WTC11 (cell line): ENCODE results near the gene SAFB. TPM values are rescaled to one million over a fixed set of nuclear protein-coding genes. Genes with fewer than 3 reads are reported as not detected.

Source experiments
- ATAC-seq: fragments of 200-7000 bp; cut with Tn5 transposase; 2 replicates; pipeline ENCODE4 v1.10.0; 2021; ENCODE audit warnings: mild to moderate bottlenecking, moderate library complexity
- Bru-seq: library from RNA; stranded (reverse); fragments of 400-500 nt; gene quantifications from one replicate; lab custom pipeline; 2021; lab: Mats Ljungman, UMichigan
- CTCF ChIA-PET: fragments of 300-600 bp; sonication (Branson Sonifier 250); formaldehyde crosslinking; loops from one replicate; lab custom pipeline; 2021; ENCODE audit warnings: antibody characterized with exemption; lab: Charles Lee
- POLR2A ChIA-PET: fragments of 350-600 bp; sonication (Branson Sonifier 250); formaldehyde crosslinking; loops from one replicate; lab custom pipeline; 2021; ENCODE audit warnings: antibody characterized with exemption; lab: Charles Lee
- DNase-seq: peaks from one replicate; pipeline ENCODE4 v3.0.0; 2021; ENCODE audit warnings: low spot score
- H3K27ac Mint-ChIP-seq: 2 replicates; pipeline ENCODE4 v1.8.0; 2021; ENCODE audit warnings: mixed read lengths
- H3K27me3 Mint-ChIP-seq: 2 replicates; pipeline ENCODE4 v1.8.0; 2021; ENCODE audit warnings: low read depth, mild to moderate bottlenecking, moderate library complexity, mixed read lengths
- H3K36me3 Mint-ChIP-seq: 2 replicates; pipeline ENCODE4 v1.8.0; 2021; ENCODE audit warnings: mixed read lengths
- H3K4me1 Mint-ChIP-seq: 2 replicates; pipeline ENCODE4 v1.8.0; 2022; ENCODE audit warnings: mixed read lengths
- H3K4me3 Mint-ChIP-seq: 2 replicates; pipeline ENCODE4 v1.8.0; 2021; ENCODE audit warnings: mild to moderate bottlenecking, moderate library complexity, mixed read lengths
- H3K9me3 Mint-ChIP-seq: 2 replicates; pipeline ENCODE4 v1.8.0; 2021; ENCODE audit warnings: mixed read lengths
- CBFB ChIP-seq: sonication (generic); formaldehyde crosslinking; IDR thresholded peaks from 2 replicates; pipeline ENCODE4 v1.8.1; 2022; ENCODE audit warnings: mild to moderate bottlenecking, low read depth, missing genetic modification reagents
- CTCF ChIP-seq: fragments of 200-600 bp; IDR thresholded peaks from 2 replicates; pipeline ENCODE4 v1.8.0; 2022; ENCODE audit warnings: antibody characterized with exemption
- E2F4 ChIP-seq: sonication (generic); formaldehyde crosslinking; IDR thresholded peaks from 2 replicates; pipeline ENCODE4 v1.8.1; 2022; ENCODE audit warnings: low read depth, mild to moderate bottlenecking, moderate library complexity, missing genetic modification reagents, borderline replicate concordance
- EMX1 ChIP-seq: fragments of 250-450 bp; sonication (Bioruptor Pico); IDR thresholded peaks from 2 replicates; pipeline ENCODE4 v1.8.0; 2021; ENCODE audit warnings: mild to moderate bottlenecking
- FOXJ3 ChIP-seq: sonication (generic); formaldehyde crosslinking; IDR thresholded peaks from 2 replicates; pipeline ENCODE4 v1.9.0; 2021; ENCODE audit warnings: missing genetic modification reagents, mild to moderate bottlenecking, borderline replicate concordance
- FOXP1 ChIP-seq: sonication (generic); formaldehyde crosslinking; IDR thresholded peaks from 2 replicates; pipeline ENCODE4 v1.8.0; 2022; ENCODE audit warnings: missing genetic modification reagents, mild to moderate bottlenecking, moderate library complexity, borderline replicate concordance
- GABPB1 ChIP-seq: sonication (generic); formaldehyde crosslinking; IDR thresholded peaks from 2 replicates; pipeline ENCODE4 v1.8.1; 2023; ENCODE audit warnings: mild to moderate bottlenecking, missing genetic modification reagents
- GTF2I ChIP-seq: fragments of 250-450 bp; sonication (Bioruptor Pico); conservative IDR thresholded peaks from 2 replicates; pipeline ENCODE4 v1.4.0; 2021; ENCODE audit warnings: mild to moderate bottlenecking
- IRF2 ChIP-seq: sonication (generic); formaldehyde crosslinking; IDR thresholded peaks from 2 replicates; pipeline ENCODE4 v1.8.0; 2022; ENCODE audit warnings: low read depth, missing genetic modification reagents, borderline replicate concordance
- JAZF1 ChIP-seq: fragments of 250-450 bp; sonication (Bioruptor Pico); IDR thresholded peaks from 2 replicates; pipeline ENCODE4 v1.9.0; 2021; ENCODE audit warnings: moderate library complexity, mild to moderate bottlenecking, inconsistent platforms
- MXD4 ChIP-seq: fragments of 250-450 bp; sonication (Bioruptor Pico); IDR thresholded peaks from 2 replicates; pipeline ENCODE4 v1.8.0; 2021; ENCODE audit warnings: mild to moderate bottlenecking, moderate library complexity, borderline replicate concordance
- MYBL2 ChIP-seq: sonication (generic); formaldehyde crosslinking; IDR thresholded peaks from 2 replicates; pipeline ENCODE4 v1.8.1; 2023; ENCODE audit warnings: mild to moderate bottlenecking, moderate library complexity, missing genetic modification reagents
- NR2C2 ChIP-seq: sonication (generic); formaldehyde crosslinking; IDR thresholded peaks from 2 replicates; pipeline ENCODE4 v1.8.0; 2022; ENCODE audit warnings: mild to moderate bottlenecking, missing genetic modification reagents
- PRRX2 ChIP-seq: fragments of 250-450 bp; sonication (Bioruptor Pico); IDR thresholded peaks from 2 replicates; pipeline ENCODE4 v1.8.0; 2021; ENCODE audit warnings: mild to moderate bottlenecking
- SMAD3 ChIP-seq: sonication (generic); formaldehyde crosslinking; IDR thresholded peaks from 2 replicates; pipeline ENCODE4 v1.8.0; 2022; ENCODE audit warnings: missing genetic modification reagents, mild to moderate bottlenecking, borderline replicate concordance
- SP1 ChIP-seq: sonication (generic); formaldehyde crosslinking; conservative IDR thresholded peaks from 2 replicates; pipeline ENCODE4 v1.8.1; 2022; ENCODE audit warnings: missing genetic modification reagents
- TCF7 ChIP-seq: sonication (generic); formaldehyde crosslinking; IDR thresholded peaks from 2 replicates; pipeline ENCODE4 v1.8.0; 2022; ENCODE audit warnings: mild to moderate bottlenecking, low read depth, missing genetic modification reagents, moderate library complexity
- TEAD1 ChIP-seq: sonication (generic); formaldehyde crosslinking; IDR thresholded peaks from 2 replicates; pipeline ENCODE4 v1.8.0; 2022; ENCODE audit warnings: mild to moderate bottlenecking, missing genetic modification reagents
- TEAD4 ChIP-seq: sonication (generic); formaldehyde crosslinking; IDR thresholded peaks from 2 replicates; pipeline ENCODE4 v1.8.0; 2022; ENCODE audit warnings: mild to moderate bottlenecking, missing genetic modification reagents
- TP53 ChIP-seq: sonication (generic); formaldehyde crosslinking; IDR thresholded peaks from 2 replicates; pipeline ENCODE4 v1.8.1; 2023; ENCODE audit warnings: mild to moderate bottlenecking, missing genetic modification reagents
- ZNF121 ChIP-seq: sonication (generic); formaldehyde crosslinking; IDR thresholded peaks from 2 replicates; pipeline ENCODE4 v1.8.0; 2023; ENCODE audit warnings: missing genetic modification reagents
- ZNF138 ChIP-seq: sonication (generic); formaldehyde crosslinking; conservative IDR thresholded peaks from 2 replicates; pipeline ENCODE4 v1.8.1; 2022; ENCODE audit warnings: mild to moderate bottlenecking, moderate library complexity, missing genetic modification reagents
- ZNF232 ChIP-seq: sonication (generic); formaldehyde crosslinking; IDR thresholded peaks from 2 replicates; pipeline ENCODE4 v1.8.0; 2022; ENCODE audit warnings: mild to moderate bottlenecking, missing genetic modification reagents
- ZNF423 ChIP-seq: fragments of 250-450 bp; sonication (Bioruptor Pico); IDR thresholded peaks from 2 replicates; pipeline ENCODE4 v2.1.2; 2022; ENCODE audit warnings: mild to moderate bottlenecking, moderate library complexity
- long read RNA-seq, 3 experiments: library from RNA in 1 of 3; library from capped mRNA in 1 of 3; library from polyadenylated mRNA in 1 of 3; unstranded in 2 of 3; stranded (forward) in 1 of 3; transcript quantifications; one replicate each; pipeline ENCODE4 v2.0.0, GENCODE V29; 2021
- total RNA-seq: library from RNA; stranded (reverse); gene quantifications from 3 replicates; pipeline ENCODE4 v1.2.3, GENCODE V29; 2021
- TF ChIP-seq, protein P1 (sequence below): sonication (generic); formaldehyde crosslinking; IDR thresholded peaks from 2 replicates; pipeline ENCODE4 v1.8.1; 2023; ENCODE audit warnings: mild to moderate bottlenecking, missing genetic modification reagents, borderline replicate concordance
- TF ChIP-seq, protein P2 (sequence below): sonication (generic); formaldehyde crosslinking; IDR thresholded peaks from 2 replicates; pipeline ENCODE4 v1.8.1; 2022; ENCODE audit warnings: missing genetic modification reagents, borderline replicate concordance

The SAFB gene
- total RNA-seq (106 to 141 TPM (median 110 TPM) in 3 replicates), Bru-seq, nascent RNA (percentile 87 among the genes with signal in this experiment)
- long read RNA-seq, experiment 1, transcript SAFB-211 (21 exons, 3,014 nt), result major isoform, 365 of 983 reads
- long read RNA-seq, experiment 1, transcript SAFB-205 (21 exons, 2,842 nt), result minor isoform, 224 of 983 reads
- long read RNA-seq, experiment 1, transcript SAFB-201 (21 exons, 3,042 nt), result minor isoform, 83 of 983 reads
- long read RNA-seq, experiment 1, partial matches to known transcripts, result 92 of 983 reads
- long read RNA-seq, experiment 1, other reads (novel, unspliced or antisense), result 218 of 983 reads
- long read RNA-seq, experiment 2, partial matches to known transcripts, result 62 of 89 reads
- long read RNA-seq, experiment 2, other reads (novel, unspliced or antisense), result 20 of 89 reads
- long read RNA-seq, experiment 3, transcript SAFB-205 (21 exons, 2,842 nt), result minor isoform, 14 of 78 reads
- long read RNA-seq, experiment 3, transcript SAFB-211 (21 exons, 3,014 nt), result major isoform, 16 of 78 reads
- long read RNA-seq, experiment 3, partial matches to known transcripts, result 28 of 78 reads
- long read RNA-seq, experiment 3, other reads (novel, unspliced or antisense), result 16 of 78 reads

DNA sequence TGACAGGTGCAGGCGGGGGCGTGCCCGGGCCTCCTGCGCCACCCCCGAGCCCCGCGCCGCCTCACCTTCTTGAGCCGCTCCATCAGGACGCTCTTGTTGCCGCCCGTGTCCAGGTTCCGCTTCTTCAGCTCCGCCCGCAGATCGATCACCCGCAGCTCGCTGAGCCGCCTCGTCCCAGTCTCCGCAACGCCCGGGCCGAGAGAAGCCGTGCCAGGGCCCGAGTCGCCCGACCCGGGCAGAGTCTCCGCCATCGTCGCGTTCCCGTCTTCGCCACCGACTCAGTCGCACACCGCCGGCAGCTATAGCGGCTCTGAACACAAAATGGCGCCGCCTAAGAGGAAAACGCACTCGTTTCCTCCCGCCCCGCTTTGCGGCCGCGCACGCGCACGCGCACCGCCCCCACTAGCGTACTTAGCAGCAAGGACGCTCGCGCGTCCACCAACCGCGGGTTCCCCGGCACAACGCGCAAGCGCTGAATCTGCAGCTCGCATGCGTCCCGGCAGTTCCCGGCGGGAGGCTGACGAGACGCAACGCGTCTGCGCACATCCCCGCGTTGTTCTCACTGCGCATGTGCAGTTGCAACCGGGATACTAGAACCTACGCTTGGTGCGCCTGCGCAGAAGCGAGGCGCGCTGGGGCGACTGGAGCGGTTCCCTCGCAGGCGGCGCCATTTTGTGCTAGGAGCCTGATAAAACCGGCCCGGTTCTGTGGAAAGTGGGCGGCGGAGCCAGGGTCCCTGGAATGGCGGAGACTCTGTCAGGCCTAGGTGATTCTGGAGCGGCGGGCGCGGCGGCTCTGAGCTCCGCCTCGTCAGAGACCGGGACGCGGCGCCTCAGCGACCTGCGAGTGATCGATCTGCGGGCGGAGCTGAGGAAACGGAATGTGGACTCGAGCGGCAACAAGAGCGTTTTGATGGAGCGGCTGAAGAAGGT, at the start of gene SAFB, which contains the start of gene SAFB2:
Gene SAFB (plus strand): TSS at position 619 of the 932 bp plus-strand sequence. CDS start 123 bp downstream, at position 742.
Gene SAFB2 (minus strand): TSS at position 312 of the 932 bp plus-strand sequence. CDS start 61 bp downstream, at position 251.
- Mint-ChIP-seq H3K4me1 (peaks cover 41% of the 10 kb centered on the region), H3K9me3 (no peaks in the 10 kb centered on the region), H3K27me3 (peaks cover 5% of the 10 kb centered on the region), H3K27ac (peak within 1 kb of the TSS; percentile 100), H3K36me3 (peaks cover 59% of the 10 kb centered on the region), H3K4me3 (peak within 1 kb of the TSS; percentile 100)
- CTCF ChIA-PET, result interaction anchor here (0.6 to 2.2 kb wide), 10 partner anchors 43 to 181 kb away, joined by 3 to 16 read pairs (median 4); partner anchors contain the start of genes RPL36 and TINCR
- ATAC-seq, result peak; percentile 92
- POLR2A ChIA-PET, result interaction anchor here (1.0 to 1.7 kb wide), 8 partner anchors 13 to 97 kb away, joined by 3 to 6 read pairs (median 4); partner anchors contain the start of genes CATSPERD, LONP1 and RPL36
- DNase-seq, result peak; percentile 100
- TF ChIP-seq, protein P1, sequence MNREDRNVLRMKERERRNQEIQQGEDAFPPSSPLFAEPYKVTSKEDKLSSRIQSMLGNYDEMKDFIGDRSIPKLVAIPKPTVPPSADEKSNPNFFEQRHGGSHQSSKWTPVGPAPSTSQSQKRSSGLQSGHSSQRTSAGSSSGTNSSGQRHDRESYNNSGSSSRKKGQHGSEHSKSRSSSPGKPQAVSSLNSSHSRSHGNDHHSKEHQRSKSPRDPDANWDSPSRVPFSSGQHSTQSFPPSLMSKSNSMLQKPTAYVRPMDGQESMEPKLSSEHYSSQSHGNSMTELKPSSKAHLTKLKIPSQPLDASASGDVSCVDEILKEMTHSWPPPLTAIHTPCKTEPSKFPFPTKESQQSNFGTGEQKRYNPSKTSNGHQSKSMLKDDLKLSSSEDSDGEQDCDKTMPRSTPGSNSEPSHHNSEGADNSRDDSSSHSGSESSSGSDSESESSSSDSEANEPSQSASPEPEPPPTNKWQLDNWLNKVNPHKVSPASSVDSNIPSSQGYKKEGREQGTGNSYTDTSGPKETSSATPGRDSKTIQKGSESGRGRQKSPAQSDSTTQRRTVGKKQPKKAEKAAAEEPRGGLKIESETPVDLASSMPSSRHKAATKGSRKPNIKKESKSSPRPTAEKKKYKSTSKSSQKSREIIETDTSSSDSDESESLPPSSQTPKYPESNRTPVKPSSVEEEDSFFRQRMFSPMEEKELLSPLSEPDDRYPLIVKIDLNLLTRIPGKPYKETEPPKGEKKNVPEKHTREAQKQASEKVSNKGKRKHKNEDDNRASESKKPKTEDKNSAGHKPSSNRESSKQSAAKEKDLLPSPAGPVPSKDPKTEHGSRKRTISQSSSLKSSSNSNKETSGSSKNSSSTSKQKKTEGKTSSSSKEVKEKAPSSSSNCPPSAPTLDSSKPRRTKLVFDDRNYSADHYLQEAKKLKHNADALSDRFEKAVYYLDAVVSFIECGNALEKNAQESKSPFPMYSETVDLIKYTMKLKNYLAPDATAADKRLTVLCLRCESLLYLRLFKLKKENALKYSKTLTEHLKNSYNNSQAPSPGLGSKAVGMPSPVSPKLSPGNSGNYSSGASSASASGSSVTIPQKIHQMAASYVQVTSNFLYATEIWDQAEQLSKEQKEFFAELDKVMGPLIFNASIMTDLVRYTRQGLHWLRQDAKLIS, result no peak
- TF ChIP-seq ZNF138 (no peak), JAZF1 (CRISPR knock-in tag) (no peak), ZNF121 (CRISPR knock-in tag) (no peak), NR2C2 (CRISPR knock-in tag) (no peak), IRF2 (CRISPR knock-in tag) (no peak), FOXJ3 (no peak), ZNF423 (CRISPR knock-in tag) (no peak), TEAD1 (CRISPR knock-in tag) (no peak; the same call in 1 of the 2 replicates), TP53 (CRISPR knock-in tag) (no peak), EMX1 (CRISPR knock-in tag) (no peak), SP1 (CRISPR knock-in tag) (peak; percentile 71), PRRX2 (no peak), CBFB (CRISPR knock-in tag) (no peak), GABPB1 (CRISPR knock-in tag) (peak; percentile 31; the same call in 1 of the 2 replicates), ZNF232 (CRISPR knock-in tag) (no peak), CTCF (no peak), SMAD3 (CRISPR knock-in tag) (peak; percentile 32; the same call in 1 of the 2 replicates), MYBL2 (peak; percentile 77), FOXP1 (no peak), GTF2I (no peak), MXD4 (CRISPR knock-in tag) (no peak), TCF7 (no peak), E2F4 (CRISPR knock-in tag) (no peak), TEAD4 (CRISPR knock-in tag) (no peak)
- TF ChIP-seq, protein P2, sequence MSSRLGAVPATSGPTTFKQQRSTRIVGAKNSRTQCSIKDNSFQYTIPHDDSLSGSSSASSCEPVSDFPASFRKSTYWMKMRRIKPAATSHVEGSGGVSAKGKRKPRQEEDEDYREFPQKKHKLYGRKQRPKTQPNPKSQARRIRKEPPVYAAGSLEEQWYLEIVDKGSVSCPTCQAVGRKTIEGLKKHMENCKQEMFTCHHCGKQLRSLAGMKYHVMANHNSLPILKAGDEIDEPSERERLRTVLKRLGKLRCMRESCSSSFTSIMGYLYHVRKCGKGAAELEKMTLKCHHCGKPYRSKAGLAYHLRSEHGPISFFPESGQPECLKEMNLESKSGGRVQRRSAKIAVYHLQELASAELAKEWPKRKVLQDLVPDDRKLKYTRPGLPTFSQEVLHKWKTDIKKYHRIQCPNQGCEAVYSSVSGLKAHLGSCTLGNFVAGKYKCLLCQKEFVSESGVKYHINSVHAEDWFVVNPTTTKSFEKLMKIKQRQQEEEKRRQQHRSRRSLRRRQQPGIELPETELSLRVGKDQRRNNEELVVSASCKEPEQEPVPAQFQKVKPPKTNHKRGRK (CRISPR knock-in tag), result no peak
